ES-I3 (cell line): Measurements from ENCODE around the gene CTBS.
"Not testable (repeated sequence)": the region's sequence is repeated elsewhere in the genome, so short reads cannot be mapped to it uniquely, and the experiment has no call there.

Source experiments
- H3K36me3 ChIP-seq: 2 replicates; pipeline ENCODE4 v1.6.1; 2013; ENCODE audit warnings: mild to moderate bottlenecking, low read length, control low read depth, moderate library complexity; ENCODE audit not compliant: insufficient read depth
- H3K4me1 ChIP-seq: 2 replicates; pipeline ENCODE4 v1.6.1; 2013; ENCODE audit warnings: mild to moderate bottlenecking, control low read depth, low read length; ENCODE audit not compliant: insufficient read depth
- H3K9ac ChIP-seq: 2 replicates; pipeline ENCODE4 v1.6.1; 2013; ENCODE audit warnings: low read depth, mild to moderate bottlenecking, low read length, moderate library complexity
- H3K9me3 ChIP-seq: 2 replicates; pipeline ENCODE4 v1.6.1; 2013; ENCODE audit warnings: mild to moderate bottlenecking, low read length, moderate library complexity; ENCODE audit not compliant: control insufficient read depth, insufficient read depth

Gene CTBS

DNA sequence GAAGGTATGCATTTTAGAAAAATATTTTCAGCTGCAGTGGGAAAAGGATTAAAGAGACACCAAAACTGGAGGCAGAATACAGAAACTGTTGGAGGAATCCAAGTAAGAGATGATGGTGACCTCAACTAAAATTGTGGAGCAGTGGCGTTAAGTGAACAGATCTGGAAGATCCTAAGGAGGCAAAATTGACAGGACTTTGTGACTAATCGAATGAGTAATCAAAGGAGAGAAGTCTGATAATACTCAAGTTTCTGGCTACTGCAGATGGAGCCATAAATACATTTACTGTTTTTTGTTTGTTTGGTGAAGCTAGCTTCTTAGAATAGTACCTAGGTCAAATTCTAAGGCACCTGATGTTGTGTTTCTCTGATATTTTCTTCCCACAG, 3.1 kb downstream of the CTBS start:
- Histone ChIP-seq H3K9me3 (no peaks in the 10 kb centered on the region), H3K9ac (no peak overlapping the region), H3K4me1 (no peaks in the 10 kb centered on the region), H3K36me3 (no peaks in the 10 kb centered on the region)

DNA sequence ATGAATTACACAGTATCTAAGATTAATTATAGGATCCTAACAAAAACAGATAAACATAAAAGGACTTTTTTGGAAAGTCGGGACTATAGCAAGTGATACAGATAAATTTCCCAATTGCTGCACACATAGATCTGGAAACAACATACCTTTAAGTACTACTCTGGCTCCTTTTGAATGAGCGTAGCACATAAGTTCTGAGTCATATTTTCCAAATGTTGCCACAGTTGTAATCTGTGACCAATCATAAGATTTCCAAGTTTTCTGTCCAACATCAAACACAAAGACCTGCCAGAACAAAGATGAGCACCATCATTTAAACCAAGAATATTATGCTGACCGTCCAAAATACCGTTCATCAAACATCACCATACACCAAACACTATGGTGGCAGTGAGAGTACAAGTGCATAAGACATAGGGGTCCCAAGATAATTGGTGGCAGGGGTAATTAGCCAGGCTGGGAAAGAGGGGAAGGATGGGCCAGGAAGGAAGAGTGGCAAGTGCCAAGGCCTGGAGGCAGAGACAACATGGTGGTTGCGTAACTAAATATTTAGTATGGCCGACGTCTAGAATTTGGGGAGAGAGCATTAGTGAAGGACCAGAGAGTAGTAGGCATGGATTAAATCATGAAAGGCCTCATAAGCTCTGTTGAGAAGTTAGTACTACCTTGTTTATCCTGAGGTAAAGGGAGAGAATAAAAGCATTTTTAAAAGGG, 3.6 kb downstream of the CTBS start:
- Histone ChIP-seq H3K4me1 (no peaks in the 10 kb centered on the region), H3K9ac (no peak overlapping the region), H3K9me3 (no peaks in the 10 kb centered on the region), H3K36me3 (no peaks in the 10 kb centered on the region)

DNA sequence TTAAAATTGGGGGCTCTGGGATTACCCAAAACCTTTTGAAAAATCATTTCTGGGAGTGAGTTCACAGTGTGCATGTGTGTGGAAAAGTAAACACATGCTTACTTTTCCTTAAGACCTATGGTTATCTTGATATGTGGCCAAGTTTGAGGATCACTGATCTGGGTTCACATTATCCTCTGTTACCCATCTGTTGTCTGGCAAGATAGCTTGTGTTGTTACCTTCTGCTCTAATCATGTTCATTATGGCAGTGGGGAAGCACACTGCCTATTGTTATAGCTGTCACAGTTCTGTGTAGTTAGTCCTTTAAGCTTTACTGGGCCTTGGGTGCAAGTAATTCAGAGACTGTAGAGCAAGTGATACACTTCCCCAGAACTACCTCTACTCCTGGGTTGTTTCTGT, 5.0 kb downstream of the CTBS start:
- no peaks in the 10 kb centered on the region for H3K36me3 ChIP-seq
- no peak overlapping the region for H3K9ac ChIP-seq

DNA sequence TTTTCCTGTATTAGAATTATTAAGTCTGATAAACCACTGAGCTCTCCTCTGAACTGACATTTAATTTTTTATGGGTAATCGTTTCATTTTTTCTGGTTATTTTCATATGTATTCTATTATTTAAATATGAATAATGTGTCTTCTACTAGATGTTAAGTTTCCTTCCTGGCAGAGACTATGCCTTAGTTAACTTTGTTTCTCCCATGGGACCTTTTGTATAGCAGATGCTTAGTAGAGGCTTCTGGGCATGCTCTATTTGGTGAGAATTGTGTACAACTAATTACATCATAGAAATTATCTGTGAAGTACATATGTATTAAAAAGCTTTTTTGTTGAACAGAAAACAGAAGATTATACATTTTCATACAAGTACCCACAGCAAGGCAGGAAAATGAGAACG, 23.4 kb downstream of the CTBS start:
- H3K36me3 ChIP-seq = no peaks in the 10 kb centered on the region
- no peaks in the 10 kb centered on the region for H3K4me1 ChIP-seq
- no peak overlapping the region for H3K9ac ChIP-seq
- no peaks in the 10 kb centered on the region for H3K9me3 ChIP-seq

More for the DNA sequence above, 5.0 kb downstream of the CTBS start:
- no peaks in the 10 kb centered on the region for H3K9me3 ChIP-seq
- H3K4me1 ChIP-seq = no peaks in the 10 kb centered on the region

DNA sequence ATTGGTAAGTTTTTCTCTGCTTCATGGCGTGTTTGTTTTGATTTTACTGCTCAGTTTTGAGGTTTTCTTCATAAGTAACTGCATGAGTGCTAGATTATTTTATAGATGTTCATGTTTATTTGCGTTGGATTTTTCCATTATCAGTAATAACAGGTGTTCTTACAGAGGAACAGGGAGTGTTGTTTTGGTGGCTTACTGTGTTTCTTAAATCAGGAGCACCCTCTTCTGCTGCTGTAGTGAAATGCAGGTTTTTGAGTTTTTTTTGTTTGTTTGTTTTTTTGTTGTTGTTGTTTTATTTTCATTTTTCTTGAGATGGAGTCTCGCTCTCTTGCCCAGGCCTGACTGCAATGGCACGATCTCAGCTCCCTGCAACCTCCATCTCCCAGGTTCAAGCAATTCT, 32.6 kb downstream of the CTBS start:
- Histone ChIP-seq H3K36me3 (no peaks in the 10 kb centered on the region), H3K9me3 (no peaks in the 10 kb centered on the region), H3K9ac (no peak overlapping the region), H3K4me1 (no peaks in the 10 kb centered on the region)

DNA sequence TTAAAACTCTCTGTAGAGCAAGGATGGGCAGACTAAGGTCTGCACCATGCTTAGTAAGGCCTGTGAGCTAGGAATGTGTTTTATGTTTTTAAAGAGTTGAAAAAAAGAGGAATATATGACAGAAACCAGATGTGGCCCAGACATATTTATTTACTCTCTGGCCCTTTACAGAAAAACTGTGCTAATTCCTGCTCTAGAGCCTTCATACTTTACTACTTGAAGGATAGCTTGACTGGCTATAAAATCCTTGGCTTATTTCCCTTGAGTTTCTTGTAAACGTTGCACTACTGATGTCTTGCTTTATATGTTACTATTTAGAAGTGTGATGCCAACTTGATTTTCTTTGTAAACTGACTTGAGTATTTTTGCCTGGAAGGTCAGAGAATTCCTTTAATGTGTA, 33.5 kb downstream of the CTBS start:
- Histone ChIP-seq H3K36me3 (no peaks in the 10 kb centered on the region), H3K9me3 (no peaks in the 10 kb centered on the region), H3K4me1 (no peaks in the 10 kb centered on the region), H3K9ac (no peak overlapping the region)

DNA sequence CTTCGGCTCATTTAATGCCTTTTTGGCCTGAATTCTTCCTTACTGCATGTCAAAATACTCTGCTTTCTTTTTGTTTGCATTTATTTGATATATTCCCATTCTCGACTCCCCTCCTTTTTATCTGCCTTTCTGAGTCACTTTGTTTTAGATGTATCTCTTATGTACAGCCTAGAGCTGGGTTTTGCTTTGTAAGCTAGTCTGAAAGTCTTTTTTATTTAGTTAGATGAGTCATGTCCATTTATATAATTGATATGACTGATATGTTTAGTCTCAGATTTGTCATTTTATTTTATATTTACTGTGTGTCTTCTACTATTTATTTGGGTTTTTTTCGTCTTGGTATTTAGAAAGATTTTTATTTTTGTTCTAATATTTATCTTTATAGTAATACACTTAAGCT, 34.3 kb downstream of the CTBS start:
- no peaks in the 10 kb centered on the region for H3K9me3 ChIP-seq
- H3K4me1 ChIP-seq = no peaks in the 10 kb centered on the region
- H3K36me3 ChIP-seq = no peaks in the 10 kb centered on the region
- H3K9ac ChIP-seq = no peak overlapping the region

DNA sequence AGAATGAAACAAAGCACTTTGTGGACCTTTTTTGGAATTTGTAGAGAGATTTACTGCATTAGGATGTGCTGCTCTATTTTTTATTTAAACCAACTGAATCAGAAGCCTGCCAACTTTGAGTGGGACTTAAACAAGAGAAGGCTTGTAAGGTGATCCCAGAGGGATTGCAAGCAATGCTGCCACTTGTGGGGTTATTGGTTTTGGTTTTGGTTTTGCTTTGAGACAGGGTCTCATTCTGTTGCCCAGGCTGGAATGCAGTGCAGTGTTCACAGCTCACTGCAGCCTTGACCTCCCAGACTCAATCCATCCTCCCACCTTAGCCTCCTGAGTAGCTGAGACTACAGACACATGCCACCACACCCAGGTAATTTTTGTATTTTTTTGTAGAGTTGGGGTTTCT, 35.6 kb downstream of the CTBS start:
- H3K36me3 ChIP-seq = no peaks in the 10 kb centered on the region
- H3K9ac ChIP-seq = no peak overlapping the region
- no peaks in the 10 kb centered on the region for H3K9me3 ChIP-seq
- H3K4me1 ChIP-seq = no peaks in the 10 kb centered on the region

DNA sequence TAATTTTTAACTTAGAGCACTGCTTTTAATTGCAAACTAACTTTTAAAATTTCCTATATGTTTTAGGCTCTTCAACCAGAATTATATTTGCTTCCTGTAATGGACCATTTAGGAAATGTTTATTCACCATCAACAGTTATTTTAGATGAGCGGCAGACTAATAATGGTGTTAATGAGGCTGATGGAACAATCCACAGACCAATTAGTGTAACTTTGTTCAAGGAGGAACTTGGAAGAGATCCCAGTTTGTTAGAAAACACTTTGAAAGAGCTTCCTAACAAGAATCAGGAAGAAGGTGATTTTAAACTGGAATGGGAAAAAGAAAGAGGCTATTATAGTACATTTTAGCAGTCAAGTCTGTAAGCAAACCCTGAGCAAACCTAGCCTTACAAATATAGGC, 48.5 kb downstream of the CTBS start:
- Histone ChIP-seq H3K4me1 (no peaks in the 10 kb centered on the region), H3K36me3 (no peaks in the 10 kb centered on the region), H3K9me3 (no peaks in the 10 kb centered on the region), H3K9ac (no peak overlapping the region)

DNA sequence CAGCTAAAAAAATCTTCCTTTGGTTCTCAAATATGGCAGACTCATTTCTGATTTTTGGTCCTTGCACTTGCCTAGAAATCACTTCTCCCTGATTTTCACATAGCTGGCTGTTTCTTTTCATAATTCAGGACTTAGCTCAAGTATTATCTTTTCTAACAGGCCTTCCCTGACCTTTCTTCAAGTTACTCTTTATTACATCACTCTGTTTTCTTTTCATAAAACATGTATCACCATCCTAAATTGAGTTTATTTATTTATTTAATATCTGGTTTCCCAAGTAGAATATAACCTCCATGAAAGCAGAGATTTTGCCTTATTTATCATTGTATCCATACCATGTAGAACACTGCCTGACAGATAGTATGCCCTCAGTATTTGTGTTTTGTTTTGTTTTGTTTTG, 49.6 kb downstream of the CTBS start:
- Histone ChIP-seq H3K4me1 (no peaks in the 10 kb centered on the region), H3K9ac (no peak overlapping the region), H3K9me3 (no peaks in the 10 kb centered on the region), H3K36me3 (no peaks in the 10 kb centered on the region)

DNA sequence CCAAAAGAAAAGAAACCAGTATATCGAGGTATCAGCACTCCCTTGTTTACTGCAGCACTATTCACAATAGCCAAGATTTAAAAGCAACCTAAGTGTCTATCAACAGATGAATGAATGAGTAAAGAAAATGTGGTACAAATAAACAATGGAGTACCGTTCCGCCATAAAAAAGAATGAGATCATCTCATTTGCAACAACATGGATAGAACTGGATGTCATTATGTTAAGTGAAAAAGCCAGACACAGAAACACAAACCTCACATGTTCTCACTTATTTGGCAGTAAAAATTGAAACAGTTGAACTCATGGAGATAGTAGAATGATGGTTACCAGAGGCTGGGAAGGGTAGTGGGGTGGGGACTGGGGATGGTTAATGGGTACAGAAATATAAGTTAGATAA, 63.6 kb downstream of the CTBS start:
- Histone ChIP-seq H3K36me3 (no peaks in the 10 kb centered on the region), H3K9ac (no peak overlapping the region)

DNA sequence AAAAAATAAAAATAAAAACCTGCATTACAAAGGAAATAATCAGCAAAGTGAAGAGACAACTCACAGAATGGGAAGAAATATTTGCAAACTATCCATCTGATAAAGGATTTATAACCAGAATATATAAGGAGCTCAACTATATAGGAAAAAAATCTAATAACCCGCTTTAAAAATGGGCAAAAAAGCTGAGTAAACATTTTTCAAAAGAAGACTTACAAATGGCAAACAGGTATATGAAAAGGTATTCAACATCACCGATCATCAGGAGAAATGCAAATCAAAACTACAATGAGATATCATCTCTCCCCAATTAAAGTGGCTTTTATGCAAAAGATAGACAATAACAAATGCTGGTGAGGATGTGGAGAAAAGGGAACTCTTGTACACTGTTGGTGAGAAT, 64.1 kb downstream of the CTBS start:
- Histone ChIP-seq H3K36me3 (no peaks in the 10 kb centered on the region), H3K4me1 (no peaks in the 10 kb centered on the region), H3K9ac (no peak overlapping the region), H3K9me3 (no peaks in the 10 kb centered on the region)

More for the DNA sequence above, 63.6 kb downstream of the CTBS start:
- Histone ChIP-seq H3K9me3 (no peaks in the 10 kb centered on the region), H3K4me1 (no peaks in the 10 kb centered on the region)

DNA sequence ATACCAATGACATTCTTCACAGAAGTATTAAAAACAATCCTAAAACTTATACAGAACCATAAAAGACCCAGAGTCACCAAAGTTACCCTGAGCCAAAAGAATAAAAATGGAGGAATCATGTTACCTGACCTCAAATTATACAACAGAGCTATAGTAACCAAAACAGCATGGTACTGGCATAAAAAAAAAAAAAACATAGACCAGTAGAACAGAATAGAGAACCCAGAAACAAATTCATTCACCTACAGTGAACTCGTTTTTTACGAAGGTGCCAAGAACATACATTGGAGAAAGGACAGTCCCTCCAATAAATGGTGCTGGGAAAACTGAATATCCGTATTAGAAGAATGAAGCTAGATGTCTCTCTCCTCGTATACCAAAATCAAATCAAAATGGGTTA, 65.2 kb downstream of the CTBS start:
- Histone ChIP-seq H3K36me3 (no peaks in the 10 kb centered on the region), H3K9ac (no peak overlapping the region), H3K9me3 (no peaks in the 10 kb centered on the region), H3K4me1 (no peaks in the 10 kb centered on the region; the same call in 1 of the 2 replicates)

DNA sequence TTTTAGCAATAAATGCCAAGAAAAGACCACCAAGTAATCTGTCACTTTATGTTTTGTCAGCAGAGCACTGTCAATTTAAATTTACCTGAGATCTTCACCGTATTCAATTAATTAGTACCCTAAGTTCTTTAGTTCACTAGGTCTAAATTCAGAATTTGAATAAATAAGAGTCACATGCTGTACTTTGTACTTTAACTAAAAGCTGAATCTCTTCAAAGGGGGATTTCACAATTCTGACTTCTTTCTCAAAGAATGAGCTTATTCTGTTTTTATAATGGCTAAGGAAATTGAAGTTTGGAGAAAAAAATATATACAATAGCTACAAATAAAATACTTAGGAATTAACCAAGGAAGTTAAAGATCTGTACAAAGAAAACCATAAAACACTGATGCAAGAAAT, 65.7 kb downstream of the CTBS start:
- Histone ChIP-seq H3K9ac (no peak overlapping the region), H3K9me3 (no peaks in the 10 kb centered on the region), H3K36me3 (no peaks in the 10 kb centered on the region), H3K4me1 (no peaks in the 10 kb centered on the region; the same call in 1 of the 2 replicates)

DNA sequence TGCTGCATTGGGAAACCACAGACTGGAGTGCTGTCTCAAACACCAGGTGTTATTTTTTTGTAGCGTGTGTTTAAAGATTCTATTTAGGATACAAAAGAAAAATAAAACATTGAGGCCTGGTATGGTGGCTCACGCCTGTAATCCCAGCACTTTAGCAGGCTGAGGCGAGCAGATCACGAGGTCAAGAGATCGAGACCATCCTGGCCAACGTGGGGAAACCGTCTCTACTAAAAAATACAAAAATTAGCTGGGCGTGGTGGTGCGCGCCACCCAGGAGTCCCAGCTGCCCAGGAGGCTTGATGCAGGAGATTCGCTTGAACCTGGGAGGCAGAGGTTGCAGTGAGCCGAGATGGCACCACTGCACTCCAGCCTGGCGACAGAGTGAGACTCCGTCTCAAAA, 66.4 kb downstream of the CTBS start:
- H3K9ac ChIP-seq, H3K36me3 ChIP-seq, H3K9me3 ChIP-seq, H3K4me1 ChIP-seq: not testable (repeated sequence)
